SJSA1 (cell line): ENCODE data around the gene SPN. TPM values are rescaled to one million over a fixed set of nuclear protein-coding genes. Genes with fewer than 3 reads are reported as not detected.
A peak's percentile ranks its signal among the peaks of the same experiment; 100 is the strongest.
"Not testable (repeated sequence)": the region's sequence is repeated elsewhere in the genome, so short reads cannot be mapped to it uniquely, and the experiment has no call there.

ENCODE experiments used
- DNase-seq, 2 experiments: peaks; one replicate each; pipeline ENCODE4 v3.0.0-alpha.2; 2015 to 2020; ENCODE audit warnings: low spot score in 2 of 2, low read depth in 1 of 2
- H3K27ac ChIP-seq: fragments of 250-450 bp; sonication (Bioruptor Pico); 2 replicates; pipeline ENCODE4 v1.5.1; 2020; ENCODE audit warnings: mild to moderate bottlenecking, moderate library complexity
- H3K27me3 ChIP-seq: fragments of 250-450 bp; sonication (Bioruptor Pico); replicated peaks from 2 replicates; pipeline ENCODE4 v1.5.1; 2020; ENCODE audit warnings: mild to moderate bottlenecking, moderate library complexity
- H3K36me3 ChIP-seq: fragments of 250-450 bp; sonication (Bioruptor Pico); 2 replicates; pipeline ENCODE4 v1.5.1; 2020; ENCODE audit warnings: mild to moderate bottlenecking
- H3K4me1 ChIP-seq: fragments of 250-450 bp; sonication (Bioruptor Pico); replicated peaks from 2 replicates; pipeline ENCODE4 v1.6.1; 2021; ENCODE audit warnings: mild to moderate bottlenecking
- H3K4me3 ChIP-seq: fragments of 250-450 bp; sonication (Bioruptor Pico); 2 replicates; pipeline ENCODE4 v1.5.1; 2020; ENCODE audit warnings: mild to moderate bottlenecking
- H3K9me3 ChIP-seq: fragments of 250-450 bp; sonication (Bioruptor Pico); replicated peaks from 2 replicates; pipeline ENCODE4 v1.5.1; 2020; ENCODE audit warnings: mild to moderate bottlenecking
- total RNA-seq: library from RNA; depleted of rRNA; stranded (reverse); fragments of >200 nt; shearing (Covaris generic); gene quantifications from 2 replicates; pipeline ENCODE4 v1.2.3, GENCODE V29; 2014; rRNA removed

SPN gene, protein sequence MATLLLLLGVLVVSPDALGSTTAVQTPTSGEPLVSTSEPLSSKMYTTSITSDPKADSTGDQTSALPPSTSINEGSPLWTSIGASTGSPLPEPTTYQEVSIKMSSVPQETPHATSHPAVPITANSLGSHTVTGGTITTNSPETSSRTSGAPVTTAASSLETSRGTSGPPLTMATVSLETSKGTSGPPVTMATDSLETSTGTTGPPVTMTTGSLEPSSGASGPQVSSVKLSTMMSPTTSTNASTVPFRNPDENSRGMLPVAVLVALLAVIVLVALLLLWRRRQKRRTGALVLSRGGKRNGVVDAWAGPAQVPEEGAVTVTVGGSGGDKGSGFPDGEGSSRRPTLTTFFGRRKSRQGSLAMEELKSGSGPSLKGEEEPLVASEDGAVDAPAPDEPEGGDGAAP
- not detected in 2 replicates for total RNA-seq

DNA sequence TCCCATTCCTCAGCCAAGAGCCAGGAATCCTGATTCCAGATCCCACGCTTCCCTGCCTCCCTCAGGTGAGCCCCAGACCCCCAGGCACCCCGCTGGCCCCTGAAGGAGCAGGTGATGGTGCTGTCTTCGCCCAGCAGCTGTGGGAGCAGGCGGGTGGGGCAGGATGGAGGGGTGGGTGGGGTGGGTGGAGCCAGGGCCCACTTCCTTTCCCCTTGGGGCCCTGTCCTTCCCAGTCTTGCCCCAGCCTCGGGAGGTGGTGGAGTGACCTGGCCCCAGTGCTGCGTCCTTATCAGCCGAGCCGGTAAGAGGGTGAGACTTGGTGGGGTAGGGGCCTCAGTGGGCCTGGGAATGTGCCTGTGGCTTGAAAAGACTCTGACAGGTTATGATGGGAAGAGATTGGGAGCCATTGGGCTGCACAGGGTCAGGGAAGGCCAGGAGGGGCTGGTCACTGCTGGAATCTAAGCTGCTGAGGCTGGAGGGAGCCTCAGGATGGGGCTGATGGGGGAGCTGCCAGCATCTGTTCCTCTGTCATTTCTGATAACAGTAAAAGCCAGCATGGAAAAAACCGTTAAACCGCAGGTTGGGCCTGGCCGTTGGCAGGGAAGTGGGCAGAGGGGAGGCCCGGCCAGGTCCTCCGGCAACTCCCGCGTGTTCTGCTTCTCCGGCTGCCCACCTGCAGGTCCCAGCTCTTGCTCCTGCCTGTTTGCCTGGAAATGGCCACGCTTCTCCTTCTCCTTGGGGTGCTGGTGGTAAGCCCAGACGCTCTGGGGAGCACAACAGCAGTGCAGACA, at the start of gene SPN:
Gene SPN (plus strand): TSS at position 232 of the 791 bp plus-strand sequence. CDS start 482 bp downstream, at position 714.
- Histone ChIP-seq H3K4me1 (no peaks in the 10 kb centered on the region), H3K4me3 (no peak within 1 kb of the TSS), H3K27ac (no peak within 1 kb of the TSS), H3K27me3 (no peaks in the 10 kb centered on the region), H3K9me3 (no peaks in the 10 kb centered on the region), H3K36me3 (no peaks in the 10 kb centered on the region)
- DNase-seq = no peak

DNA sequence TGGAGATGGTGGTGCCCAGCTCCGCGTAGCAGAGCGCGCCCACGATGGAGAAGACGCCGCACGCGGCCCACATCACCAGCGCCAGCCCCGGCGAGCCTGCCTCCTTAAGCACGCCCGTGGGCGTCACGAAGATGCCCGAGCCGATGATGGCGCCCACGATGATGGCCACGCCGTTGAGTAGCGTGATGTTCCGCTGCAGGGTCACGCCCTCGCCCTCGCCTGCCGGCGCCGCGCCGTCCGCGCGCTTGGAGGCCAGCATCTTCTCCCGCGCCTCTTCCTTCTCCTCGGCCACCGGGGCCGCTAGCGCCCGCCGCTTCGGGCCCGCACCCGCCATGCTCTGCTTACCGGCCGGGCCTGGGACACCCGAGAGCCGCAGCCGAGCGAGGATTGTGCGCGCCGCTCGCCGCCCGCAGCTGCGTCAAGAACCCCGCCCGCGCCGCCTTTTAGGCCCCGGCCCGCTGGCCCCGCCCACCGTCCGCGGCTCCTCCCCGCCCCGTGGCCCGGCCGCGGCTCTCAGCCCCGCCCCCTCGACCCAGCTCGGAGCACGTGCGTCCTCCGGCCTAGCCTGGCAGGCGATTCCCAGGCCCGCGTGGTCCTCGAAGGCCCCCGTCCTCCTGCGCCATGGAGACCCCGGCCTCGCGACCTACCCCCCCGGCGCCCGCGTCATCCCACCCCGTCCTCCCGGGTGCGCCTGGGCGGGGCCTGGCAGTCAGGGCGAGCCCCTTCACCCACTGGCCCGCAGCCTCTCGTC, 49.6 kb upstream of the SPN start:
- not testable (repeated sequence) for H3K36me3 ChIP-seq, H3K9me3 ChIP-seq, H3K27me3 ChIP-seq
- Histone ChIP-seq H3K4me3 (peak overlapping the region; percentile 58), H3K27ac (peak overlapping the region; percentile 67), H3K4me1 (peaks cover 19% of the 10 kb centered on the region)
- DNase-seq = peak; percentile 76 to 88

DNA sequence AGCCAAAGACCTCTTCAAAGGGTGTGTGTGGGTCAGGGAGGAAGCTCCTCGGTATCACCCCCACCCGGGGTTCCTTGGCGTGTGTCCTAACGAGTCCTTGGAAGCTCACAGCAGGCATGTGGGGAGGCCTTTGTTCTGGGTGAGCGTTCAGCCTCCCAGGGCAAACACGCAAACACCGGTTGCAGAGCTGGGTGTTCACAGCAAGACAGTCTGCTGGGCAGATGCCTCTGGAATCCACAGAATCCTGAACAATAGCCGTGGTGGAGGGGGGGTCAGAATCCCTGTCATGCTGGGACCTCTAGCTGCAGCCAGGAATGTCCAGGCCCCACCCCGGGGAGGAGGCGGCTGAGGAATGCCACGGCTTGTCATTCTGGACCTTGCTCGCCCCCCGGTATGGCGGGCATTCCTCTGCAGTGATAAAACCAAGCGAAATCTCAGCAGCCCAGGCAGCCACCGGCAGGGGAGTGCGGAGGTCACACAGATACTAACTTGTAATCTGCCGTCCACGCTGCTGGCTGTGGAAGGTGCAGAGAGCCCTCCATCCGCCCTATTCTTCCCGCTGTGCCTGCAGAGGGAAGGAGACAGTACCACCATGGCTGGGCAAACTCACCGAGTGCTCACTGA, 48.2 kb upstream of the SPN start:
- not testable (repeated sequence) for H3K9me3 ChIP-seq, H3K4me3 ChIP-seq, H3K27me3 ChIP-seq, H3K36me3 ChIP-seq
- peak overlapping the region; percentile 79 for H3K27ac ChIP-seq
- H3K4me1 ChIP-seq = peaks cover 19% of the 10 kb centered on the region
- peak; percentile 87 to 93 for DNase-seq

DNA sequence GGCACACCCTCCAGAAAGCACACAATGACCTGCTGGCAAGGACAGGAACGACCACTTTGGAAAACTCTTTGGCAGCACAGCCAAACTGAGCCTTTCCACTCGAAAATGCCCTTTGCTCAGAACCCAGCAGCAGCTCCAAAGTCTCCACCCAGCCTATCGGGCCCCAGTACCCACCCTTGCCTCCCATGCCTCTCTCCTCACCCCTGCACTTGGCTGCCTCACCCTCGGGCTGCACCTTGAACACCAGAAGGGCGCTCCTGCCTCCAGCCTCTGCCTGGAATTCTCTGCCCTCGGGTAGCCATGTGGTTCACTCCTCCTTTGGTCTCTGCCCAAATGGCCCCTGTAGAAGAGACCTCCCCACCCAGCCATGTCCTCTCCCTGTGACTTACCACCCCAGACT, 46.9 kb upstream of the SPN start:
- not testable (repeated sequence) for H3K36me3 ChIP-seq, DNase-seq, H3K4me3 ChIP-seq, H3K9me3 ChIP-seq, H3K27me3 ChIP-seq, H3K27ac ChIP-seq
- peaks cover 18% of the 10 kb centered on the region for H3K4me1 ChIP-seq

DNA sequence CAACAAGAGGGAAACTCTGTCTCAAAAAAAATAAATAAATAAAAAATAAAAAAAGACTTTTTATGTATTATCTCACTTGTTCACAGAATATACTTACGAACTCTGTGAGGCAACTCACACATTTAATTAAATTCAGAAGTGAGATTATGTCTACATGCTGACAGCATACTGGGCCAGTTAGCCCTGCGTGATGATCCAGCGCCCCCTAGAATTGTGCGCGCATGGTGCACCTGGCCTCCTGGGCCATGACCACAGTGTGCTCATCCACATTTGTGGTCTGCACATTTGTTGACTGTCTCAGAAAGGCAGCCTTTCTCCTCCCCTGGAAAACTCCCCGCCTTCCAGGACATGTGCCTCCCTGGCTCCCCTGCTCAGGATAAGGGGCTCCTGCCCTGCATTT, 42.5 kb upstream of the SPN start:
- not testable (repeated sequence) for H3K4me3 ChIP-seq, DNase-seq, H3K27me3 ChIP-seq, H3K9me3 ChIP-seq, H3K4me1 ChIP-seq, H3K36me3 ChIP-seq, H3K27ac ChIP-seq

DNA sequence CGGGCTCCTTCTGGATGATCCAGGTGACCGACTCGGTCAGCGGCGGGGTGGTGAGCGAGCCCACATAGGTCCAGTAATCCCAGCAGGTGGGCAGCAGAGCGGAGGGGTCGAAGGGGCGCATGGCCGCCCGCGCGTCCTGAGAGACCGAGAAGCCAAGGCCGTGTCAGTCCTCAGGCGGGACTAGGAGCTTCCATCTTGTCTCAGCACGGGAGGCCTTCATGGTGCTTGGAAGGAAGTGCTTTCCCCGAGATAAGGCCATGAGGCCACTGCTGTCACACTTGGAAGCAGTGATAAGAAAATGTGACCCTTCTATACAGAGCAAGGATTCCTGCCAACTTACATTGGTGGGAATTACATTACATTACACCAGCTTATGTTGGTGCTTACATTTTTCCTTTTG, 40.3 kb upstream of the SPN start:
- not testable (repeated sequence) for H3K4me1 ChIP-seq, H3K27ac ChIP-seq, H3K27me3 ChIP-seq, DNase-seq, H3K4me3 ChIP-seq, H3K9me3 ChIP-seq, H3K36me3 ChIP-seq

DNA sequence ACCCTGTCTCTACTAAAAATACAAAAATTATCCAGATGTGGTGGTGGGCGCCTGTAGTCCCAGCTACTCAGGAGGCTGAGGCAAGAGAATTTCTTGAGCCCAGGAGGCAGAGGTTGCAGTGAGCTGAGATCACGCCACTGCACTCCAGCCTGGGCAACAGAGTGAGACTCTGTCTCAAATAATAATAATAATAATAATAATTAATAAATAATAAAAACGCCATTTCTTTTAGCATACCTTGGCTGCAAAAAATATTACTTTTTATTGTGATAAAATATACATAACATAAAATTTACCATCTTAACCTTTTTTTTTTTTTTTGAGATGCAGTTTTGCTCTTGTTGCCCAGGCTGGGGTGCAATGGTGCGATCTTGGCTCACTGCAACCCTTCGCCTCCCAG, 39.8 kb upstream of the SPN start:
- H3K27ac ChIP-seq, H3K9me3 ChIP-seq, H3K4me3 ChIP-seq, DNase-seq, H3K36me3 ChIP-seq, H3K27me3 ChIP-seq, H3K4me1 ChIP-seq: not testable (repeated sequence)

DNA sequence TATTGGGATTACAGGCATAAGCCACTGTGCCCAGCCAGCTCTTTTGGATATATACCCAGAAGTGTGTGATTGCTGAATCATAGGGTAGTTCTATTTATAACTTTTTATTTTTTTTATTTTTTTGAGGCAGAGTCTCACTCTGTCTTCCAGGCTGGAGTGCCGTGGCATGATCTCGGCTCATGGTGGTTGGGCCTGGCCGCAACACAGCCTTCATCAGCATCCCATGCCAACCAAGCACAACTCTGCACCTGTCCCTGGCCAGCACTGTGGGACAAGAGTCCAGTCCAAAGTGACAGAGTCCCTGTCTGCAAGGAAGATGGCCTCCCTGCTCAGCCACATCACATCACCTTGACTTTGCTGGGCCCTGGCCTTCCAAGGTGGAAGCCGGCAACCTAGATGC, 37.9 kb upstream of the SPN start:
- not testable (repeated sequence) for H3K4me1 ChIP-seq, DNase-seq, H3K36me3 ChIP-seq, H3K27me3 ChIP-seq, H3K27ac ChIP-seq, H3K9me3 ChIP-seq, H3K4me3 ChIP-seq

DNA sequence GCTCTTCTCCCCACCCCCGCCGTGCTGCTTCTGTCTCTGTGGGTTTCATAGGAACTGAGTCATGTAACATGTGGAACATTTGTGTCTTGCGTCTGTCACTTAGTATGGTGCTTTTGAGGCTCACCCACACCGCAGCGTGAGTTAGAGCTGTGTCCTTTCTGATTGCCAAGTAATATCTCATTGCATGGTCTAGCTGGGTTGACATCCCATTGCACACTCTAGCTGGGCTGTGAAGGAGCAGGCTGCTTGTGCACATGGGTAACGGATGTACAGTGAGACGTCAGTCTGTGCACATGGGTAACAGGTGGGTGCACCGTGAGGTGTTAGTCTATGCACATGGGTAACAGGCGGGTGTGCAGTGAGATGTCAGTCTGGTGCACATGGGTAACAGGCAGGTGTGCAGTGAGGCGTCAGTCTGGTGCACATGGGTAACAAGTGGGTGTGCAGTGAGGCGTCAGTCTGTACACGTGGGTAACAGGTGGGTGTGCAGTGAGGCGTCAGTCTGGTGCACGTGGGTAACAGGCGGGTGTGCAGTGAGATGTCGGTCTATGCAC, 36.2 kb upstream of the SPN start:
- H3K4me3 ChIP-seq, DNase-seq, H3K9me3 ChIP-seq, H3K36me3 ChIP-seq, H3K27ac ChIP-seq, H3K27me3 ChIP-seq, H3K4me1 ChIP-seq: not testable (repeated sequence)

DNA sequence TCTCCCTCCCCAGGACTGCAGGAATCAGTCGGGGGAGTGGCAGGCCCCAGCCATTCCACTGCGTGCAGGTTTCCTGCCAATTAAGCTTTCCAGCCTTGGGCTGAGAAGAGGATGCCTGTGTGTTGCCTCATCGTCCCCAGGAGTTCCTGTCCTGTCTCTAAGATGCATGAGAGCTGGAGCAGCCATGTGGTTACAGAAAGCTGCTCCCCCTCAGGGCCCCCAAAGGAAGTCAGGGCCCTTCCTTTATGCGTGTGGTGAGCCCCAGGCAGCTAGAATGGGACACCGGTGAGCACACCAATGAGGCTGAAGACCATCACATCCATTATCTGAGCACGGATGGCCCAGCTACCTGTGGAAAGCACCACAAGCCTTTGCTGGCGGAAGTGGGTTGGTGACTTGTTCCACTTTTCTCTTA, 35.4 kb upstream of the SPN start:
- not testable (repeated sequence) for H3K4me3 ChIP-seq, H3K4me1 ChIP-seq, DNase-seq, H3K27me3 ChIP-seq, H3K9me3 ChIP-seq, H3K27ac ChIP-seq, H3K36me3 ChIP-seq

DNA sequence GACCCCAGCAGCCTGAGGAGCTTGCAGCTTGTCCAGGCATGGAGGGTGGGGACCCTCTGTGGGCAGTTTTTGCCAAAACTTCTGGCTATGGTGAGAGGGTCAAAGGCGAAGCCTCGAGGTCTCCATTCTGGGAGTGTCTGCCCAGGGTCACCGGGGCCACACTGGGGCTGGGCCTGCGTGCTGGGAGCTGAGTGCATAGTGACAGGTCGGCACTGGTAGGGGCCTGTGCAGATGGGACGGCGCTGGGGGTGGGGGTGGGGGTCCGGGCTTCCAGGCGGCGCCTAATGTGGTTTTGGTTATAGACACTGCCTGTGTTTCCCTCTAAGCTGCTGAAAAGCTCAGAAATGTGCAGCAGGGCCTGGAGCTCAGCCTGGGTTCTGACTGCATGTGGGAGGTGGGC, 34.3 kb upstream of the SPN start:
- not testable (repeated sequence) for DNase-seq, H3K27ac ChIP-seq, H3K9me3 ChIP-seq

DNA sequence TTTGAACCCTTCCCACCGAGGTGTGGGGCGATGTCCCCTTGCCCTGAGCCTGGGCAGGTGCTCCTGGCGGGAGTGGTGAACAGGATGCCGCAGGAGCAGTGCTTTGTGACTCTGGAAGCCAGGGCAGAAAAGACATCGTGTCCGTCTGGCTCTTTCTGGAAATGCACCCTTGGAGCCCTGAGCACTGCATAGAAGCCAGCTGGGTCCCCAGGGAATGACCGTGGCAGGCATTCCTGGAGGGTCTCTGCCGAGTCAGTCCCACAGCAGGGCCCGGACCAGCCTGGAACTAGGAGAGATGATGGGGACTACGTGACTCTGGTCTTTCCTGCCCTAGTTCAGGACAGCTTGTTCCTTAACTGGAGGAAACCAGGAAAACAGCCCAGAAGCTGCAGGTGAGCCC, 33.7 kb upstream of the SPN start:
- H3K4me3 ChIP-seq, H3K27me3 ChIP-seq, H3K4me1 ChIP-seq, H3K27ac ChIP-seq, H3K36me3 ChIP-seq, H3K9me3 ChIP-seq, DNase-seq: not testable (repeated sequence)

More for the DNA sequence above, 34.3 kb upstream of the SPN start:
- H3K36me3 ChIP-seq, H3K4me1 ChIP-seq, H3K4me3 ChIP-seq, H3K27me3 ChIP-seq: not testable (repeated sequence)

DNA sequence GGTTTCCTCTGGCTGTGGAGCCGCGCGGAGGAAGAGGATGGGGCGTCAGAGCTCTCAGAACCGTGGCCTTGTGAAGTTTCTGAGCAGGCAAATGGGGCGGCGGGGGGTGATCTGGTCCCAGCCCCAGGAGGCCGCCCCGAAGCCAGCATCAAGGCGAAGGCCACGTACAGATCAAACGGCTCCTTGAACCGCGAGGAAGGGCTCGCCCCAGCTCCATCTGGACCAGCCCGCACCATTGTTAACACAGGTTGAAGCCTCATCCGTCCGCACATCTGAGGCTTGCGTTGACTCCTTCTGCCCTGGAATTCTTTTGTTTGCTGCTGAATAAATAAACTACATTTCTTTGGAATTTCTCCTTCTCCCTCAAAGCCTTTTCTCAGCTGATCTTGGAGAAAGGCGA, 31.4 kb upstream of the SPN start:
- not testable (repeated sequence) for H3K27ac ChIP-seq, H3K4me3 ChIP-seq, H3K9me3 ChIP-seq, H3K27me3 ChIP-seq, H3K36me3 ChIP-seq, H3K4me1 ChIP-seq
- DNase-seq = peak; percentile 20 to 52
